Measurements from ENCODE around the gene CTDSPL.

DNA sequence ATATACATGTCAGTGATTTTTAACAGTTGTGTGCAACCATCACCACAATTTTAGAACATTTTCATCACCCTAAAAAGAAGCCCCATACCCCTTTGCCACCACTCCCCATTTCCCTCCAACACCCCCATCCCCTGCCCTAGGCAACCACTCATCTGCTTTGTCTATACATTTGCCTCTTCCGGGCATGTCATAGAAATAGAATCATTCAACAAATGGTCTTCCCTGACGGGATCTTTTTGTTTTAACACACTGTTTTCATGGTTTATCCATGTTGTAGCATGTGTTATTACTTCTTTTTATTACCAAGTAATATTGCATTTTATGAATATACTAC lies 132.9 kb downstream of the CTDSPL start:
- TF ChIP-seq, protein P1, sequence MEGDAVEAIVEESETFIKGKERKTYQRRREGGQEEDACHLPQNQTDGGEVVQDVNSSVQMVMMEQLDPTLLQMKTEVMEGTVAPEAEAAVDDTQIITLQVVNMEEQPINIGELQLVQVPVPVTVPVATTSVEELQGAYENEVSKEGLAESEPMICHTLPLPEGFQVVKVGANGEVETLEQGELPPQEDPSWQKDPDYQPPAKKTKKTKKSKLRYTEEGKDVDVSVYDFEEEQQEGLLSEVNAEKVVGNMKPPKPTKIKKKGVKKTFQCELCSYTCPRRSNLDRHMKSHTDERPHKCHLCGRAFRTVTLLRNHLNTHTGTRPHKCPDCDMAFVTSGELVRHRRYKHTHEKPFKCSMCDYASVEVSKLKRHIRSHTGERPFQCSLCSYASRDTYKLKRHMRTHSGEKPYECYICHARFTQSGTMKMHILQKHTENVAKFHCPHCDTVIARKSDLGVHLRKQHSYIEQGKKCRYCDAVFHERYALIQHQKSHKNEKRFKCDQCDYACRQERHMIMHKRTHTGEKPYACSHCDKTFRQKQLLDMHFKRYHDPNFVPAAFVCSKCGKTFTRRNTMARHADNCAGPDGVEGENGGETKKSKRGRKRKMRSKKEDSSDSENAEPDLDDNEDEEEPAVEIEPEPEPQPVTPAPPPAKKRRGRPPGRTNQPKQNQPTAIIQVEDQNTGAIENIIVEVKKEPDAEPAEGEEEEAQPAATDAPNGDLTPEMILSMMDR (conservative IDR thresholded peaks at IDR 0.05; ENCODE audit: low read depth, low read length): no peak
- TF ChIP-seq EZH2 (IDR thresholded peaks at IDR 0.05; ENCODE audit: borderline replicate concordance, low read depth, low read length, poor library complexity, severe bottlenecking): no peak

All from A673 (cell line).